ENCODE results near the gene NPC1L1. TPM values are rescaled to one million over a fixed set of nuclear protein-coding genes. Genes with fewer than 3 reads are reported as not detected.

Gene NPC1L1
- total and polyA plus RNA-seq, 2 of the 4 experiments (the other 2 are of a cell fraction), result 0.07 TPM; not detected in 1

DNA sequence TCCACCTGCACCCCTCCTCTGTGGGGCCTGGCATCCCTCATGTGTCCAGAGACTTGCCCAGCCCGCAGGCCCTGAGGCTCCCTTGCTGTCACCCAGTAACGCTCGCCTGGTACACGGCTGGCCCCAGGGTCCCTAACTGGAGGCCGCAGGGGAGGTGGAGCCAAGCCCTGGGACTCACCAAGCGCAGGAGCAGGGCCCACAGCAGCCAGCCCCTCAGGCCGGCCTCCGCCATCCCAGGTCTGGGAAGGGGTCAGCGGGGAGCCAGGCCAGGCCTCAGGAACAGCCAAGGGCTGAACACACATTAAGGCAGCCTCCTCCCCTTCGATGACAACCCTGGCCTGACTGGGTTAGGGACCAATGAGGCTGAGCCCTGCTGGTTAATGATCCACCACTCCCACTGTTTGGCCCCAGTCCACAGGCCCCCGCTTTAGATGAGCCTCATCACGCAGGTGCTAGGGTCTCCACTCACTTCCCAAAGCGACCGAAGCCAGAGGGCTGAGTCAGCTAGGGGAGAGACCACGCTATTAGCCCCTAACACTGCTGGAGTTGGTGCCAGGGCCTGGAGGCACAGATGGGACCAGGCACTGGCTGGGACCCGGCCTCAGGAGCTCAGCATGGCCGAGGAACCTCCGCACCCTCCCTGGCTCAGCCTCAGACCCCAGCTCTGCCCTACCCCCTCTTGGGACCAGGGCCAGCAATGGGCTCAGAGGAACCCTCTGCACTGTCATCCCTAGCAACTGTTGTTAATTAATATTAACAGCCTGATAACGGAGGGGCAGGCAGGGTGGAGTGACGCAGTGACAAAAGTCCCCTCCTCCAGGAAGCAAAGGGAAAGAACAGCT is at the start of gene NPC1L1 (continued):
- no peak for TF ChIP-seq RAD21 (IDR thresholded peaks at IDR 0.05; ENCODE audit: low read length)

GRCh38 chr7:44590910-44591309 is 49.8 kb upstream of the NPC1L1 start:
- no CpG with 5 or more reads among the region's 1 CpG for WGBS, 2 experiments (ENCODE audit: extremely low coverage in 2 of 2, insufficient read length in 1 of 2)
- TF ChIP-seq, protein P1, sequence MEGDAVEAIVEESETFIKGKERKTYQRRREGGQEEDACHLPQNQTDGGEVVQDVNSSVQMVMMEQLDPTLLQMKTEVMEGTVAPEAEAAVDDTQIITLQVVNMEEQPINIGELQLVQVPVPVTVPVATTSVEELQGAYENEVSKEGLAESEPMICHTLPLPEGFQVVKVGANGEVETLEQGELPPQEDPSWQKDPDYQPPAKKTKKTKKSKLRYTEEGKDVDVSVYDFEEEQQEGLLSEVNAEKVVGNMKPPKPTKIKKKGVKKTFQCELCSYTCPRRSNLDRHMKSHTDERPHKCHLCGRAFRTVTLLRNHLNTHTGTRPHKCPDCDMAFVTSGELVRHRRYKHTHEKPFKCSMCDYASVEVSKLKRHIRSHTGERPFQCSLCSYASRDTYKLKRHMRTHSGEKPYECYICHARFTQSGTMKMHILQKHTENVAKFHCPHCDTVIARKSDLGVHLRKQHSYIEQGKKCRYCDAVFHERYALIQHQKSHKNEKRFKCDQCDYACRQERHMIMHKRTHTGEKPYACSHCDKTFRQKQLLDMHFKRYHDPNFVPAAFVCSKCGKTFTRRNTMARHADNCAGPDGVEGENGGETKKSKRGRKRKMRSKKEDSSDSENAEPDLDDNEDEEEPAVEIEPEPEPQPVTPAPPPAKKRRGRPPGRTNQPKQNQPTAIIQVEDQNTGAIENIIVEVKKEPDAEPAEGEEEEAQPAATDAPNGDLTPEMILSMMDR (conservative IDR thresholded peaks at IDR 0.05; ENCODE audit: low read depth, low read length), result no peak
- no peak for TF ChIP-seq MAZ (IDR thresholded peaks at IDR 0.05; ENCODE audit: borderline replicate concordance, low read depth, low read length)
- TF ChIP-seq ELK1 (IDR thresholded peaks at IDR 0.05; ENCODE audit: borderline replicate concordance, low read depth, low read length), result no peak
- no peak for TF ChIP-seq USF2 (IDR thresholded peaks at IDR 0.05; ENCODE audit: low read depth, low read length)
- no peak overlapping the region for H3K9ac ChIP-seq (ENCODE audit: low read depth, low read length)

More at GRCh38 chr7:44590910-44591309, 49.8 kb upstream of the NPC1L1 start:
- no peak overlapping the region for H2AK5ac ChIP-seq (ENCODE audit: low read depth, low read length)
- no peak for DNase-seq
- no peak overlapping the region for H3K14ac ChIP-seq (replicated peaks; ENCODE audit: low read depth, low read length)
- no peak overlapping the region for H4K8ac ChIP-seq (ENCODE audit: low read depth in 2 of 2, low read length in 2 of 2)
- no peak overlapping the region for H2BK120ac ChIP-seq (ENCODE audit: low read depth, low read length)
- H3K4me1 ChIP-seq (ENCODE audit: control insufficient read depth, insufficient read depth, low read length), result peaks cover 2% of the 10 kb centered on the region; the same call in 1 of the 2 replicates
- H3K4ac ChIP-seq (ENCODE audit: low read depth, low read length), result no peak overlapping the region
- no peak overlapping the region for H2BK20ac ChIP-seq (ENCODE audit: low read depth, low read length)
- ATAC-seq (ENCODE audit: low read depth), result no peak
- no peak overlapping the region for H3K27ac ChIP-seq (ENCODE audit: insufficient read depth, low read length)
- dilution Hi-C loops (cut with HindIII; ENCODE audit: low sequenced_read_pairs, unreplicated experiment), result no loop called here
- intact Hi-C loops (cut with micrococcal nuclease), result no loop called here
- H3K79me1 ChIP-seq (ENCODE audit: low read depth in 1 of 2, low read length in 2 of 2), result no peaks in the 10 kb centered on the region
- no peak overlapping the region for H2AK9ac ChIP-seq (replicated peaks; ENCODE audit: low read depth, low read length, poor library complexity)
- H4K20me1 ChIP-seq (ENCODE audit: insufficient read depth, low read length), result no peaks in the 10 kb centered on the region
- in situ Hi-C loops (cut with MboI; ENCODE audit: low sequenced_read_pairs), result loop anchor here (10.0 kb wide), 2 partner anchors 254 to 544 kb away; partner anchors contain the start of gene H2AZ2
- H2BK5ac ChIP-seq (ENCODE audit: low read depth, low read length, poor library complexity, severe bottlenecking), result no peak overlapping the region
- H3K4me3 ChIP-seq (ENCODE audit: insufficient read depth, low read depth, low read length), result no peak overlapping the region
- no peaks in the 10 kb centered on the region for H3K27me3 ChIP-seq (ENCODE audit: control insufficient read depth, insufficient read depth, low read length)
- no peak overlapping the region for H3K56ac ChIP-seq (ENCODE audit: extremely low read depth, insufficient read depth, low read length)
- ChIA-PET POLR2A (ENCODE audit: unreplicated experiment) (interaction anchor here (0.6 kb wide), 1 partner anchor 213 kb away, joined by 5 read pairs; no protein-coding TSS in a partner anchor), CTCF (interaction anchor here (0.9 to 1.1 kb wide), 2 partner anchors 103 to 256 kb away, joined by 3 to 4 read pairs; no protein-coding TSS in a partner anchor)
- H2BK15ac ChIP-seq (ENCODE audit: low read depth, low read length), result no peak overlapping the region
- H3K9me1 ChIP-seq (ENCODE audit: insufficient read depth, low read length), result no peaks in the 10 kb centered on the region
- no peak overlapping the region for H3K4me2 ChIP-seq (ENCODE audit: low read depth, low read length)
- H4K91ac ChIP-seq (ENCODE audit: insufficient read depth, low read depth, low read length), result no peak overlapping the region
- no peaks in the 10 kb centered on the region for H3K9me3 ChIP-seq (ENCODE audit: control insufficient read depth, insufficient read depth, low read length)
- H3K23ac ChIP-seq (ENCODE audit: low read depth, low read length), result no peak overlapping the region
- H3K36me3 ChIP-seq (ENCODE audit: control insufficient read depth, insufficient read depth, low read length), result no peaks in the 10 kb centered on the region
- H4K5ac ChIP-seq (ENCODE audit: low read depth, low read length), result no peak overlapping the region
- BruUV-seq (replicated peaks), result no TSS peak
- no peak overlapping the region for H2AFZ ChIP-seq (replicated peaks; ENCODE audit: low read length, poor library complexity)
- H3K18ac ChIP-seq (ENCODE audit: low read depth, low read length), result no peak overlapping the region
